Astrocyte (in vitro differentiated cells and primary cell): ENCODE measurements around the gene ENO3.

Source experiments
- CTCF ChIP-seq: IDR thresholded peaks from 2 replicates; pipeline ENCODE4 v1.5.1; 2011; ENCODE audit warnings: low read depth, mild to moderate bottlenecking, inconsistent platforms, low read length, moderate library complexity; ENCODE audit not compliant: insufficient read depth
- EZH2 ChIP-seq: IDR thresholded peaks from 2 replicates; pipeline ENCODE4 v1.6.1; 2012; ENCODE audit warnings: mild to moderate bottlenecking, low read length, inconsistent platforms; ENCODE audit not compliant: insufficient read depth

DNA sequence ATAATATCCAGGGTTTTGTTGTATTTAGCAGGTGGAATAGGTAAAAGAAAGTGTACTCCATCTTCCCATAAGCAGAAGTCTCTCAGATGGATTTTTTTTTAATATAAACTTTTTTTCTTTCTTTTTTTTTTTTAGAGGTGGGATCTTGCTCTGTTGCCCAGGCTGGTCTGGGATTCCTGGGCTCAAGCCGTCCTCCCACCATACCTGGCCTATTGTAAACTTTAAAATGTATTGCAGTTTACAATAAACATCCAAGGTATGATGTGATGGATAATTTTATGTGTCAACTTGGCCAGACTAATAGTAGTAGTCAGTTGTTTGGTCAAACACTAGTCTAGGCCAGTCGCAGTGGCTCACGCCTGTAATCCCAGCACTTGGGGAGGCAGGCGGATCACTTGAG is 29.6 kb upstream of the ENO3 start:
- no peak for TF ChIP-seq CTCF
- no peak for TF ChIP-seq EZH2
